Hepatocyte (in vitro differentiated cells): ENCODE measurements around the gene SCARF2.

Experiments used
- EZH2 ChIP-seq: fragments of 200-600 bp; sonication (generic); IDR thresholded peaks from 2 replicates; pipeline ENCODE4 v1.6.1; 2016; ENCODE audit warnings: antibody characterized with exemption, mild to moderate bottlenecking, borderline replicate concordance
- EZH2phosphoT487 ChIP-seq: fragments of 200-600 bp; sonication (generic); IDR thresholded peaks from one replicate; pipeline ENCODE4 v1.6.1; 2018; ENCODE audit warnings: antibody characterized with exemption, mild to moderate bottlenecking, low read depth, moderate library complexity; ENCODE audit not compliant: unreplicated experiment, severe bottlenecking
- TF ChIP-seq, protein P1 (sequence below): fragments of 200-600 bp; sonication (generic); IDR thresholded peaks from 2 replicates; pipeline ENCODE4 v1.5.1; 2016; ENCODE audit warnings: antibody characterized with exemption, mild to moderate bottlenecking; ENCODE audit not compliant: poor library complexity

DNA sequence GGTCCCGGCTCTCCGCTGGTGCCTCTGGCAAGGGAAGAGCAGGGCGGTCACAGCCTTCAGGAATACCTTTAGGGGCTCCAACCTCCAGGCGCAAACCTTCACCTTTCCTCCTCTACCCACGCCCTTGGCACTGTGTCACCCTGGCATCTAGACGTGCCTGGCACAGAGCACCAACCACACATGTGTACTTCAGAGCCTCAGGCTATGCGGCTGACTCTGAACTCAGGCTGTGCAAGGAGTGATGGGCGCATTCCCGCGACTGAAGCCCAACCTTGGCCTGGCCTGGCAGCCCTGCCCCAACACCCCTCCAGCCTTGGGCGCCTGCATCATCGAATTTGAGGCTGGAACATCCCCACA, 11.4 kb downstream of the SCARF2 start:
- TF ChIP-seq, protein P1, sequence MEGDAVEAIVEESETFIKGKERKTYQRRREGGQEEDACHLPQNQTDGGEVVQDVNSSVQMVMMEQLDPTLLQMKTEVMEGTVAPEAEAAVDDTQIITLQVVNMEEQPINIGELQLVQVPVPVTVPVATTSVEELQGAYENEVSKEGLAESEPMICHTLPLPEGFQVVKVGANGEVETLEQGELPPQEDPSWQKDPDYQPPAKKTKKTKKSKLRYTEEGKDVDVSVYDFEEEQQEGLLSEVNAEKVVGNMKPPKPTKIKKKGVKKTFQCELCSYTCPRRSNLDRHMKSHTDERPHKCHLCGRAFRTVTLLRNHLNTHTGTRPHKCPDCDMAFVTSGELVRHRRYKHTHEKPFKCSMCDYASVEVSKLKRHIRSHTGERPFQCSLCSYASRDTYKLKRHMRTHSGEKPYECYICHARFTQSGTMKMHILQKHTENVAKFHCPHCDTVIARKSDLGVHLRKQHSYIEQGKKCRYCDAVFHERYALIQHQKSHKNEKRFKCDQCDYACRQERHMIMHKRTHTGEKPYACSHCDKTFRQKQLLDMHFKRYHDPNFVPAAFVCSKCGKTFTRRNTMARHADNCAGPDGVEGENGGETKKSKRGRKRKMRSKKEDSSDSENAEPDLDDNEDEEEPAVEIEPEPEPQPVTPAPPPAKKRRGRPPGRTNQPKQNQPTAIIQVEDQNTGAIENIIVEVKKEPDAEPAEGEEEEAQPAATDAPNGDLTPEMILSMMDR: no peak
- TF ChIP-seq EZH2: no peak
- TF ChIP-seq EZH2phosphoT487: no peak
